Measurements from ENCODE around the gene PPTC7. TPM values are rescaled to one million over a fixed set of nuclear protein-coding genes. Genes with fewer than 3 reads are reported as not detected.

PPTC7 gene
- total and polyA plus RNA-seq, 2 of the 13 experiments (the other 11 are each of a cell fraction or from before 2014, with no cell fraction given): 4.8 to 12.3 TPM

GRCh38 chr12:110613071-110613770, 30.1 kb upstream of the PPTC7 start:
- peak overlapping the region; percentile 63 for H2AFZ ChIP-seq (ENCODE audit: low read length)
- H3K4me3 ChIP-seq (replicated peaks in 1 of 3; ENCODE audit: insufficient read depth in 1 of 3, low read depth in 2 of 3, low read length in 3 of 3): peak overlapping the region; percentile 78 to 82 (median 78)
- in situ Hi-C loops (cut with HindIII; ENCODE audit: extremely low pct_ligation_motif_present, low pct_unique_long_range_greater_than_20kb): no loop called here

More at GRCh38 chr12:110613071-110613770, 30.1 kb upstream of the PPTC7 start:
- BruUV-seq (replicated peaks): no TSS peak
- no peaks in the 10 kb centered on the region for H3K79me2 ChIP-seq (ENCODE audit: insufficient read depth, low read length)
- H3K4me1 ChIP-seq (ENCODE audit: insufficient read depth, low read length): peaks cover 10% of the 10 kb centered on the region
- no peaks in the 10 kb centered on the region for H3K36me3 ChIP-seq (replicated peaks in 1 of 2; ENCODE audit: control insufficient read depth in 1 of 2, insufficient read depth in 2 of 2, low read length in 2 of 2)
- H3K9me3 ChIP-seq (ENCODE audit: low read length): no peaks in the 10 kb centered on the region
- H3K27me3 ChIP-seq (ENCODE audit: control insufficient read depth in 1 of 2, insufficient read depth in 2 of 2, low read length in 2 of 2): no peaks in the 10 kb centered on the region; a peak in 1 of 5 replicates
- no peak for FAIRE-seq
- no peak overlapping the region for H3K27ac ChIP-seq (ENCODE audit: extremely low read length, insufficient read depth, low read length)
- H3K9ac ChIP-seq (ENCODE audit: insufficient read depth, low read depth, low read length): peak overlapping the region; percentile 78
- ChIA-PET CTCF (ENCODE audit: low intra/inter-chr PET ratio, low total read pairs) (no interaction called here), POLR2A (interaction anchor here (1.0 to 1.7 kb wide), 5 partner anchors 36 to 163 kb away, joined by 3 to 8 read pairs (median 5); partner anchors contain the start of genes ARPC3, FAM216A, GPN3 and RAD9B)
- ATAC-seq: no peak
- no peak for DNase-seq (ENCODE audit: low spot score)
- no peaks in the 10 kb centered on the region for H4K20me1 ChIP-seq (ENCODE audit: insufficient read depth, low read length)
- peak overlapping the region; percentile 74 for H3K4me2 ChIP-seq (ENCODE audit: low read depth, low read length)
- TF ChIP-seq ZNF3 (CRISPR knock-in tag; IDR thresholded peaks at IDR 0.05) (no peak), GABPB1 (CRISPR knock-in tag; IDR thresholded peaks at IDR 0.05) (no peak), KLF11 (CRISPR knock-in tag; IDR thresholded peaks at IDR 0.05) (no peak), JDP2 (CRISPR knock-in tag; IDR thresholded peaks at IDR 0.05; ENCODE audit: borderline replicate concordance) (no peak), ZNF232 (CRISPR knock-in tag; IDR thresholded peaks at IDR 0.05; ENCODE audit: borderline replicate concordance) (no peak), ARNTL (CRISPR knock-in tag; IDR thresholded peaks at IDR 0.05) (no peak), AHDC1 (CRISPR knock-in tag; IDR thresholded peaks at IDR 0.05; ENCODE audit: borderline replicate concordance) (no peak)
- TF ChIP-seq, protein P1, sequence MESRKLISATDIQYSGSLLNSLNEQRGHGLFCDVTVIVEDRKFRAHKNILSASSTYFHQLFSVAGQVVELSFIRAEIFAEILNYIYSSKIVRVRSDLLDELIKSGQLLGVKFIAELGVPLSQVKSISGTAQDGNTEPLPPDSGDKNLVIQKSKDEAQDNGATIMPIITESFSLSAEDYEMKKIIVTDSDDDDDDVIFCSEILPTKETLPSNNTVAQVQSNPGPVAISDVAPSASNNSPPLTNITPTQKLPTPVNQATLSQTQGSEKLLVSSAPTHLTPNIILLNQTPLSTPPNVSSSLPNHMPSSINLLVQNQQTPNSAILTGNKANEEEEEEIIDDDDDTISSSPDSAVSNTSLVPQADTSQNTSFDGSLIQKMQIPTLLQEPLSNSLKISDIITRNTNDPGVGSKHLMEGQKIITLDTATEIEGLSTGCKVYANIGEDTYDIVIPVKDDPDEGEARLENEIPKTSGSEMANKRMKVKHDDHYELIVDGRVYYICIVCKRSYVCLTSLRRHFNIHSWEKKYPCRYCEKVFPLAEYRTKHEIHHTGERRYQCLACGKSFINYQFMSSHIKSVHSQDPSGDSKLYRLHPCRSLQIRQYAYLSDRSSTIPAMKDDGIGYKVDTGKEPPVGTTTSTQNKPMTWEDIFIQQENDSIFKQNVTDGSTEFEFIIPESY (CRISPR knock-in tag; IDR thresholded peaks at IDR 0.05): 0 out of 2 replicates have a peak, but pooled peaks have one; percentile 19
- WGBS (ENCODE audit: low lambda C conversion rate): 76% methylated on average over 23 of the region's 23 CpGs
- intact Hi-C loops (cut with micrococcal nuclease; ENCODE audit: unreplicated experiment): loop anchor here (5.0 kb wide), 1 partner anchor 274 kb away; no protein-coding TSS in a partner anchor
